Ureter (tissue), 1 donor: ENCODE data around the gene SPATA13. TPM values are rescaled to one million over a fixed set of nuclear protein-coding genes. Genes with fewer than 3 reads are reported as not detected.

Experiments
- DNase-seq: peaks from one replicate; pipeline ENCODE4 v3.0.0-alpha.2; 2020; ENCODE audit warnings: low spot score
- total RNA-seq: library from RNA; stranded (reverse); gene quantifications from one replicate; pipeline ENCODE4 v1.2.4, GENCODE V29; 2023
- donor health status: DM: yes; HTN: yes; CAD: no.

The SPATA13 gene
- total RNA-seq, 1 donor from 2014 or later: 19.0 TPM

DNA sequence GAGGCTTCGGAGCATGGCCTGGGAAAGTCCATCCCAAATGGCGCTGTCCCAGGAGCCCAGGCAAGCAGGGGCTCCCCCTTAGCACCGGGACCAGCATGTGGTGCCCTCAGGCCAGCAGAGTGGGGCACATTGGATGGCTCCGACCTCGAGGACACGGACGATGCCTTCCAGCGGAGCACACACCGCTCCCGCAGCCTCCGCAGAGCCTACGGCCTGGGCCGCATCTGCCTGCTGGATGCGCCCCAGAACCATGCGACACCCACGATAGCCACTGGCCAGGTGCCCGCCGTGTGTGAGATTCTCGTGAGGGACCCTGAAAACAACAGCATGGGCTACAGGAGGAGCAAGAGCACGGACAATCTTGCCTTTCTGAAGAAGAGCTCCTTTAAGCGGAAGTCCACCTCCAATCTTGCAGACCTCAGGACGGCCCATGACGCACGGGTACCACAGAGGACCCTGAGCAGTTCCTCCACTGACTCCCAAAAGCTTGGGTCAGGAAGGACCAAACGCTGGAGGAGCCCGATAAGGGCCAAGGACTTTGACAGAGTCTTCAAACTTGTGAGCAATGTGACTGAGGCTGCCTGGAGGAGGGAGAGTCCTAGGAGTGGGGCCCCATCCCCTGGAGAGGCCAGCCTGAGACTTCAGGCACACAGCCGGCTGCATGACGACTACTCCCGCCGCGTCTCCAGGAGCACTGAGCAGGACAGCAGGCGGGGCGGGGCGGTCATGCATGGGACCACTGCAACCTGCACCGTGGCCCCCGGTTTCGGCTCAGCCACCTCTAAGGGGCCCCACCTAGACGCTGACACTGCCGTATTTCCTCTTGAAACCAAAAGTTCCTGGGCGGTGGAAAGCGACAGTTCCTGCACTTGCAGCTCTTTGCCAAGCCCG lies 63.1 kb downstream of the SPATA13 start:
- DNase-seq: no peak

DNA sequence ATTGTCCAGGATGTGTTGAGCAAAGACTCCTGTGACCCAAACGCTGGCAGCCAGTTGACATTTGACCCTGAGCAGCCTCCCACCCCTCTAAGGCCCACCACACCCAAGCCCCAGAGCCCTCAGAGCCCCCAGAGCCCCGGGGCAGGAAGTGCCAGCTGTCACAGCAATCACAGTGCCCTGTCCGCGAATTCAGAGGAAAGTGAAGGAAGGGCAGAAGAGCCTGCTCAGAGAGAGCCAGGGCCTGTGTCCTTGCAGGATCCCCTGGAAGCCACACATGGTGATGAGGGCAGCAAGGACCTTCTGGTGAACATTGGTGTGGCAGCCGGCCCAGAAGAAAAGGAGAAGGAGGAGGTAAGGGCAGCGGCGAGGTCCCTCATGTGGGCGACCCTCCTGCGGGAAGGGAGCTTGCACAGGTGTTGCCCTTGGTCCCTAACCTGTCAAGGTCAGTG lies 63.7 kb downstream of the SPATA13 start:
- no peak for DNase-seq

DNA sequence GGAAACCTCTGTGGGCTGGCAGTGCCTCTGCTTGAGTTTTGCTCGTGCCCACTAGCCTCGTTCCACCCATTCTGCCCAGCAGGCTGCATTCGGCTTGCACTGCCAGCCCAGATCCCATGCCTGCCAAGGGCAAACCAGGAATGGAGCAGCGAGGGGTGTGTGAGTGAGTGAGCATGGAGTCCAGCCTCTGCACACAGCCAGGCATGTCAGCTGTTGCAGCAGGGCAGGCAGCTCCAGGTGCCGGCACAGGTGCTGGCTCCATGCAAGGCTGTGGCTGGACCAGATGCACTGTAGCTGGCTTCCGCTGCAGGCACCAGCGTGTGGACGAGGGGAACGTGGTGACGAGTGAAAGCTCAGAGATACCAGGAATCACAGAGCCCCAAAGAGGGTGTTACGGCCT lies 64.5 kb downstream of the SPATA13 start:
- DNase-seq: no peak

DNA sequence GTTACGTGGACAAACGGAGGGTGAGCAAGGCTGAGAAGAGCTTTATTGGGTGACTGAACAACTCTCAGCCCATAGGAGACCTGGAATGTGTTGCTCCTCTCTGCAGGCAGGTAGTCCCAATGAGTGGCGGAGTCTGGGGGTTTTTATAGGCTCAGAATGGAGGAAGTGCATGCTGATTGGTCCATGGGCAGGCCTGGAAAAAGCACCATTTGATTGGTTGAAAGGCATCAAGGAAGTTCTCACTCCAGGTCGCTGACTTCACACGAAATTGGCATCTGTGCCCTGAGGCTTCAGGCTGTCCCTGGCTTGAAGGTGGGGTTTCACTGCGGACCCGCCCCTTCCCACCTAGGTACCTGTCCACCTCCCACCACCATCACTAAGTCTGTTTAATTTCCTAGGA lies 65.4 kb downstream of the SPATA13 start:
- DNase-seq: no peak

DNA sequence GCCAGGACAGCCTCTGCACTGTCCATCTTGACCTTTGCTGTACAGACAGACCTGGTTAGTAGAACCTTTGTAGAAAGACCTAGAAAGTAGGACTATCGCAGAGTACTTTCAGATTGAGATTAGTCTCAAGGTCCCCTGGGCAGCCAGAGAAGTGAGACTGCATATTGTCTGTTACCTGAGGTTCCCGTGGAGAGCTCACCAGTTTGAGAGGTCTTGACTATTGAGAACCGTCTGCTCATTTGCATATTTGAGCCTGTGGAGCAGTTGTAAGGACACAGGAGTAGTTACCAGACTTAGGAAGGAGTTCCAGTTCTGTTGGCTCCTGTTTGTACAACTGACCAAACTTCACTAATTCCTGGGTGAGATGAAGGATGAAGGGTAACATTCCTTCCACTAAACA lies 66.2 kb downstream of the SPATA13 start:
- no peak for DNase-seq

DNA sequence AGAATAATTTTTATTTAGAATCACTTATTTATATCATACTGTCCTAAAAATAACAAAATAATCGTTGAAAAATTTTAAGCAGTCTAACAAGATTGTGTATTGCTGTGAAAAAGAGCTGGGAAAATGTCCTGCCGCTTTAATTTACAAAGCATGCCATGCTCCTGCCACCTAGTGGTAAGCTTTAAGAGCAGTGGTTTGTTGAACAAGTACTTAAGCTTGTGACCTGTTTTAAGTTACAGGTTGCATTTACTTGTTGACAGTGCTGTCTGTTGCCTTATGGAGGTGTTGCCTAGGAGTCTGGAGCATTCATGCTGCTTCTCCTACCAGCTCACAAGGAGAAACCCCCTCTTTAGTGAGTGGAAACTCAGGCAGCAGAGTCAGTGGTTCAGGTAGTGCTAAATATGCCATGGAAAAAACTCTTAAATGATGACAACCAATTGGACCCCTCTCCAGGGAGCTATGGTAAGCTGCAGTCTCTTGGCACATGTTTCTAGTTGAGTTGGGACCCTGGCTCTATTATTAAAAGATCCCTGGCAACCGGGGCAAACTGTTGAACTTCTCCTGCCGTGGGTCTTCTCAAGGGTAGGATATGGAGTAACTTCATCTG lies 68.4 kb downstream of the SPATA13 start:
- DNase-seq: no peak

DNA sequence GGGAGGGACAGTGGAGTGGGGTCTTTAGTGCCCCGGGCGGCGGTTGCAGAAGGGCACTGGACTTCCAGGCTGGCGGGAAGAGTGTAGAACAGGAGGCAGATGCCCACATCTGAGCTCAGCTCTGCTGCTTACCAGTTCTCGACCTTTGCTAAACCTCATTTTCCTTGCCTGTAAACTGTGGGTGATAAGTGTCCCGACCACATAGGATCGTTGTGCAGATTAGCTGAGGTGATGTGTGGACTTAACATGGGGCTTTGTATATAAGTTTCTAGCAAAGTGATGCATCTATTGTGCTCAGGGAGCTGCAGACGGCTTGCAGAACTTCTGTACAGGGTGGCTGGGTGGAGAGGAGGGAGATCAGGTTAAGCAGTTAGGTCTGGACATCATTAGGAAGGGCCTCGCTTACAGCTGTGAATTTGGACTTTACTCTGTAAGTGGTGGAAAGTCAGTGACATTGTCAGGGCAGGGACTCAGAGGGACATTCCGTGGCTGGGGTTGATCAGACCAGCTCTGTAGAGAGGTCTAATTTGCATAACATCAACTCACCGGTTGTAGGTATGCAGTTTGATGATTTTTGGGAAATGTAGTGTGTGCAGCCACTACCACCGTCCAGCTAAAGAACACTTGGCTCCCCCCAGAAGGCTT lies 70.0 kb downstream of the SPATA13 start:
- DNase-seq: no peak

DNA sequence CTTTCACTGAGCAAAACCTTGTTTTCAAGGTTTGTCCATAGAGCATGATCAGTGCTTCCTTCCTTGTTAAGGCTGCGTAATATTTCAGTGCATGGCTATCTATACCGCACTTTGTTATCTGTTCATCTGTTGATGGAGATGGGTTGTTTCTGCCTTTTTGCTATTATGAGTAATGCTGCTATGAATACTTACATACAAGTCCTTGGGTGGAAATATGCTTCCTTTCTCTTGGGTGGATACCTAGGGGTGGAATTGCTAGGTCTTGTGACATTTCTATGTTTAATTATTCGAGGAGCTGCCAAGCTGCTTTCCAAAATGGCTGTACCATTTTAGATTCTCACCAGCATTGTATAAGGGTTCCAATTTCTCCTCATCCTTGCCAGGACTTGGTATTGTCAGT lies 70.9 kb downstream of the SPATA13 start:
- DNase-seq: no peak

DNA sequence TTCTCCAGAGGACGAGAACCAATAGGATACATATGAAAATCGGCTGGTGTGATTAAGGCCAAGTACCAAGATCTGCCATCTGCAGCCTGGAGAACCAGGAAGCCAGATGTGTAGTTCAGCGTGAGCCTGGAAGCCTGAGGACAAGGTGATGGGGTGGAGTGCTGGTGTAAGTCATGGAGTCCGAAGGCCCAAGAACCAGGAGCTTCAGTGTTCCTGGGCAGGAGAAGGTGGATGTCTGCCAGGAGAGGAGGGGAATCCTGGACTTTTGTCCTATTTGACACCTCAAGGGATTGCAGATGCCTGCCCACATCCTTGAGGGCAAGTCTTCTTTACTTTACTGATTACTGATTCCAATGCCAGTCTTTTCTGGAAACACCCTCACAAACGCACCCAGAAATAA lies 71.5 kb downstream of the SPATA13 start:
- DNase-seq: no peak

DNA sequence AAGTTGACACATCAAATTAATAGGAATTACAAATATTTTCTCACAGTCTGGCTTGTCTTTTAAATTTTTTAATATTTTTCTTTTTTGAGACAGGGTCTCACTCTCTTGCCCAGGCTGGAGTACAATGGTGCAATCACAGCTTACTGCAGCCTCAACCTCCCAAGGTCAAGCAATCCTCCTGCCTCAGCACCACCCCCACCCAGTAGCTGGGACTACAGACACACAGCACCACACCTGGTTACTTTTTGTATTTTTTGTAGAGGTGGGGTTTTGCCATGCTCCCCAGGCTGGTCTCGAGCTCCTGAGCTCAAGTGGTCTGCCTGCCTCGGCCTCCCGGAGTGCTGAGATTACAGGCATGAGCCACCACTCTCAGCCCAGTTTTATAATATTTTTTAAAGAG lies 72.0 kb downstream of the SPATA13 start:
- DNase-seq: no peak

DNA sequence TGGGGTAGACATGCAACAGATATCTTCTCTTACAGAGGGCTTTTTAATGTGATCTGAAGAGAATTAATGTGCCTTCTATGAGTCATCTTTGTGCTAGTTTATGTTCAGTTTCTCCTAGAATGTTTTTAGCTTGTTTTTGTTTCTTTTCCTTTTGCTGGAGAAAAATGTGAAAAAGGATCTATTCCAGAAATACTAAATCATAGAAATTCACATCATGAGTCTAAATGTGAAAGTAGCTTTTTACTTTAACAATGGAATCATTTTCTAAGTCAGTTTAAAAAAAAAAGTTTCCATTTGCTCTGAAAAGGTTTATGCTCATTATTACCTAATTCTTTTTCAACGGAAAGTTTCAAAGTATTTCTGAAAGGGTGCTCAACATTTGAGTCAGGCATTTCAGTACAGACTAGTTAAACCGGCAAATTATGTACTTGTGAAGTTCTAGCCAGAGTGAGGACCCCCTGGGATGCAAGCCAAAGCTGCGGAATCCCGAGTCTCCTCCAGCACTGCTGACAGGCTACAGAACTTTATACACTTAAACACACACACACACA lies 72.9 kb downstream of the SPATA13 start:
- no peak for DNase-seq

DNA sequence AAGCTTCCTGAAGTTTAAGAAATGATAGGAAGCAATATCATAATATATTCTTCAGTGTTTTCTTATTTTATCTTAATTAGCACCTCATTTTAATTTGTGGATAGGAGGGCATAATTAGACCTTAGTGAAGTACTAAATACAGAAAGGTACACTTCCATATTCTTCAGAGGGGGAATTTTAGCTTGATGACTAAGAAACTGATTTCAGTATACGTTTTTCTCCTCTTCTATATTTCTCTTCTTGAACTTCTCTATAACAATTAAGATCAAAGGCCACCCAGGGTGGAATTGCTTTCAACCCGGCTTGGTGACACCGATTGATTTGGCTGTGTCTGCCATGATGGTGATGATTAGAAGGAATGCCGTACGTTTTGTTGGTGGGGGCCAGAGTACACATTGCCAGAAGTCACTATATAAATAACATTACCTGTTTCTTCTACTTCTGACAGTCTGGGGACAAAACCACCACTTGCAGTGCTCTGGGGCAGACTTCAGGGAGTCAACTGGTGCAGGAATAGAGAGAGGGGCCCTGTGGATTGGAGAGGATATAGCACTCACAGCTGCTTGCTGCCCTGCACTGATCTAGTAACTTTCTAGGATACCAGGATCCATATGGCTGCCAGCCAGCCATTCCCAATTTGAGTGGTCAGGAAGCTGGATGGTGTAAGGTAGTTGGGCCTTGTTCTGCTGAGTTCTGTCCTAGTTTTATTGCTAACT lies 73.8 kb downstream of the SPATA13 start:
- DNase-seq: no peak

DNA sequence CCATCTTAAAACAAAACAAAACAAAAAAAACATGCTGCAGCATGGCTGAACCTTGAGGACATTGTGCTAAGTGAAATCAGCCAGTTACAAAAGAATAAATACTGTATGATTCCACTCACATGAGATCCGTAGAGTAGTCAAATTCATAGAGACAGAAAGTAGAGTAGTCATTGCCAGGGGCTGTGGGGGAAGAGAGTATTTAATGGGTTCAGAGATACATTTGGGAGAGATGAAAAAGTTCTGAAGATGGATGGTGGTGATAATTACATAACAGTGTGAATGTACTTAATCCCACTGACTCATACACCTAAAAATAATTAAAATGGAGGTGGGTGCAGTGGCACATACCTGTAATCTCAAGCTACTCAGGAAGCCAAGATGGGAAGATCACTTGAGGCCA lies 76.8 kb downstream of the SPATA13 start:
- no peak for DNase-seq

DNA sequence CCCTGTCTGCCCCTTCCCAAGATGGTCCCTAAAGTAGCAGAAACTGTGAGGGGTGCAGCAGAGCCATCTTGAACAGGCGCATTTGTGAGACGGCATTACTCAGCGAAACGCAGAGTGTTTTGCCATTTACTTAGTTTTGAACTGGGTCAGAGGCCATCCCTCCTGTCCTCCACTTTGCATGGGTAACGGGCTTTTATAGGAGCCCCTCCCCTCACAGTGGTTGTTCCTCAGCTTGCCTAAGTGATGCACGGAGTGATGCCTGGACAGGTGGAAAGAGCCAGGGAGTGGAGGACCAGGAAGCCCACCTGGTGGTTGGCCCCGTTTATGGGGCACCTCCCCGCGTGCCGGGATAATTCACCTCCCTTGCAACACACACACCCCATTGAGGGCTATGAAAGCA lies 80.8 kb downstream of the SPATA13 start:
- no peak for DNase-seq

DNA sequence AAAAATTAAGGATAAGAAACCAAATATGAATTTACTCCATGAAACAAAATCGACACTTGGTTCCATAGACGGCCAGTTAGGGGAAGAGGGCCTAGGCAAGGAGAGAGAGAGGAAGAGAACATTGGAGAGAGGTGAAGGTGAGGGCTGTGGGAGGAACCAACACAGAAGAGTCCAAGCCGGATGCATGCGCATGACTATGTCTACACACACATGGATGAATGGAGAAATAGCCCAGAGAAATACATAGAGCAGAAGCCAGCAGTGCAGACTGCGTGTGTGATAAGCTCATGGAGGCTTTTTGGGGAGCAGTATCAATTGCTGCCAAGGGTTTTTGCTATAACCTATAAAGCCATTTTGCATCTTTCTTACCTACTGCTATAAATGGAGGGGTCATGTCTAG lies 81.6 kb downstream of the SPATA13 start:
- DNase-seq: no peak

DNA sequence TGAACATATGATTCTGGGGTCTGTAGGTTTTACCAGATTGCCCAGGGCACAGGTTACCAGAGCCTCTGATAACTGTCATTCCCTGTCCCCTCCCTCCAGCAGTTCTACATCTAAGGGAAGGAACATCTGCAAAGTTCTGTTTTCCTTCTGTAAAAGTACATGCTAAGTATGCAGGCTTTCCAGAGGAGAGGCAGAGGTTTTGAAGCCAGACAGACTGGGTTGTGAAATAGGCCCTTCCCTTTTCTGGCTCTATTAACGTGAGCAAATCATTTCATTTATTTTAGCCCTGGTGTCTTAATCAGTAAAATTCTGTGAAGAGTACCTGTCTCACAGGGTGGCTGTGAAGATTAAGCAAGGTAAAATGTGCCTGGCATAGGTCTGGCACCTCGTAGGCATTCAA lies 82.8 kb downstream of the SPATA13 start:
- no peak for DNase-seq

DNA sequence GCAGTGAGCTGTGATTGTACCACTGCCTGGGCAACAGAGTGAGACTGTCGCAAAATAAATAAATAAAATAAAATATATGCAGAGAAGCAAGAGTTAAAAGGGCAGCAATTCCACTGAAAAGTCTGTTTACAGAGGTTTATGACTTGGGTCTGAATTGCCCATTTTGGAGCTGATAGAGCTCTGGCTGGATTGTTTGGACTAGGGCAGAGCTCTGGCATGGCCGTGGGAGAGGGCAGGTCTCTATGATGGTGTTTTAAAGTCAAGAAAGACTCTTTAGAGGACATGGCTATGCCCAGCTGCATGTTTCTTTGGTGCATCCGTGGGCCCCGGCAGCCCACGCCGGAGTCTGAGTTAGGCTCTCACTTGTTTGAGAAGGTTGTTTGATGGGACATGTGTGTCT lies 84.3 kb downstream of the SPATA13 start:
- no peak for DNase-seq

DNA sequence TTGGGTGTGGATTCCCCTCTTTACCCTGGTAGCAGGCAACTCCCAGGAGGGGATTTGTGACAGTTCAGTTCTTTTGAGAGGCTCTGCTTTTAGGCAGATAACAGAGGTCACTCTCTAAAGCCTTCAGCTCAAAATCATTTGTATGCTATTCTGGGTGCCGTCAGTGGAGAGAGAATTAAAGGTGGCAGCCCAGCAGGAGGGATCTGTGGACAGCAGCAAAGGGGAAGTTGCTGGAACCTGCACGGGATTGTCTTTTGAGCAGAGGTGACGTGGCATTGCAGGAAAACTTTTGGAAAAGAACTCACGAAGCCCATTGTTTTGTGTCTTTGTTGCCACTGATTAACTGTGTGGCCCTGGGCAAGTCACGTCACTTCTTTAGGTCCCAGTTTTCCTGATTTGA lies 86.5 kb downstream of the SPATA13 start:
- DNase-seq: no peak

DNA sequence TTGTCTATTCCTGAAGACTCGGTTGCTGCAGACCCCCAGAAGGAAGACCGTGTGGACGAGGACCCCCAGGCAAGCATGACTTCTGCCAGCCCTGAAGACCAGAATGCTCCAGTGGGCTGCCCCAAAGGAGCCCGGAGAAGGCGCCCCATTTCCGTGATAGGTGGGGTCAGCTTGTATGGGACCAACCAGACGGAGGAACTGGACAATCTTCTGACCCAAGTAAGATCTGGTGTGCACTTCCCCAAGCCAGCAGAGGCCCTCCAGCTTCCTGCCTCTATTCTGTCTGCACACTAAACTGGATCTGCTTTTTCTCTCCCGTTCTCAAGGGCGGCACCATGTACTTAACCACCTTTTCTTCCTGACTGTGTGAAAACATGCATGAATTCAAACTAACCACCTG lies 89.1 kb downstream of the SPATA13 start:
- DNase-seq: no peak

DNA sequence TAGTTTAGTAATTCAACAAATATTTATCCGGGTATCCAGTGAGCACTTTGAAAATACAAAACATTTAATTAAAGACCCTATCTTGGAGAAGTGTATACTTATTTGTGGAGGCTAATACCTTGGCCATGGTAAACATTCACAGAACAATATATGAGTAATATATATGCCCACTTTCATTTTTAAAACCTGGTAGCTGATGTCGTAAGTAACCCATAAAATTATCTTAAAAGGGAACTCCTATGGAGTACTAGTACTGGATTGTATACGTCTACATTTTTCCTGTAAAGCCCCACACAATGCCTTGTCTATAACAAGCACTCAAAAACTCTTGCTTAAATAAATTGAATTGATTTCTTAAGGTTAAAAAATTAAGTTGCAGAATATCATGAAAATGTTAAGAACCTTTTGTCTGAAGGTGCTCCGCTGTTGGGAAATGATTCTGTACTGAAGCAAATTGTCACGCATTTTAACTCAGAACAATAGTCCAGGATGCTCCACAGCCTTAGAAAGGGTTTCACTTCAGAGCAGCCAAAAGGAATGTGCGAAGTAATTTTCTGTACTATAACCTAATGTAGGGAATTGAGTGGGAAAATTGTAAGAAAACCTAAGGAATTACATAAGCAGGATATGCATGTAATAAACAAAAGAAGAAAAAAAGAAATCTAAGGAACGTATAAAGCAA lies 90.0 kb downstream of the SPATA13 start:
- no peak for DNase-seq

DNA sequence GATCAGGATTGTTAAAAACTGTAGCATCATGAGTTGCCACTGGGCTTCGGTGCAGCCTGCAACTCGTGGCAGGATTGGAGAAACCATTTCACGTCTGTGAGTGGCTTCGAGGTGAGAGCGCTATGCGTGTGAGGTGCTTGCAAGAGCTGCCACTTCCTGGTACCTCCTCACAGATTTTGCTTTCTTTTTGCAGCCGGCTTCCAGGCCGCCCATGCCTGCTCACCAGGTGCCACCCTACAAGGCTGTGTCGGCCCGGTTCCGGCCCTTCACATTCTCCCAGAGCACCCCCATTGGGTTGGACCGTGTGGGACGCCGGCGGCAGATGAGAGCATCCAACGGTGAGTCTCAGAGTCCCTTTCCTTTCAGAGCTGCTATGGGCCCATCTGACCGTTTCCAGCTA lies 91.0 kb downstream of the SPATA13 start:
- DNase-seq: no peak
